Measurements from ENCODE around the gene NDST3.

DNA sequence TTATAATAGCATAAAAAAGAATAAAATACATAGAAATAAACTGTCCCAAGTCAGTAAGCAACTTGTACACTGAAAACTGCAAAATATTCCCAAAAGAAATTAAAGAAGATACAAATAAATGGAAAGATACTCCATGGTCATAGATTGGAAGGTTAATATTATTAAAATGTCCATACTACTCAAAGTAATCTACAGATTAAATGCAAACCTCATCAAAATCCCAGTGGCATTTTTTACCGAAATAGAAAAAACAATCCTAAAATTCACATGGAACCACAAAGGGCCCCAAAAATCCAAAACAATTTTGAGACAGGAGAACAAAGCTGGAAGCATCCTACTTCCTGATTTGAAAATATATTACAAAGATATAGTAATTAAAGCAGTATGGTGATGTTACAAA is 133.0 kb downstream of the NDST3 start:
- TF ChIP-seq POLR2A (IDR thresholded peaks at IDR 0.05; ENCODE audit: low read depth, low read length): no peak
- no peak for TF ChIP-seq POLR2AphosphoS5 (IDR thresholded peaks at IDR 0.05; ENCODE audit: low read depth, low read length)
- no peak for TF ChIP-seq TAF1 (IDR thresholded peaks at IDR 0.05; ENCODE audit: borderline replicate concordance, low read depth, low read length)

Measured in GM12892 (cell line).